ENCODE data around the gene ANKS4B.

The ANKS4B gene

DNA sequence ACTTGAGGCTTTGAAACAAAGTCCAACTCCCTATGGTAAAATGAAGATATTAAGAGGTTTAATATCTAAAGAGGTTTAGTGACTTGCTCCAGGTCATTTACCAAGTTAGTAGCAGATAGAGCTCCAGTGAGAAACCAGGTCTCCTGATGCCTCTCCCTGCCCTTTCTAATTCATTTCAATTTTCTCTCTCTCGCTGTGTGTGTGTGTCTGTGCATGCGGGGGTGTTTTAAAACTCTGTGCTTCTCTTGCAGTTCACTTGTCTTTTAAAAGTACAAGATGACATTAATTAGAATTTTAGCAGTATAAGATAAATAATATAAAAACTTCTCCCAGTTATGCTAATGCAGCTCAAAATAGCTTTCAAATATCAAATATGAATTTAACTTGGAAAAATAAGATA lies 13.9 kb upstream of the ANKS4B start:
- Histone ChIP-seq H3K4me1 (ENCODE audit: control insufficient read depth in 1 of 2, insufficient read depth in 2 of 2, low read length in 2 of 2) (no peaks in the 10 kb centered on the region), H3K27ac (ENCODE audit: low read length) (no peak overlapping the region), H3K36me3 (ENCODE audit: control insufficient read depth in 1 of 2, insufficient read depth in 2 of 2, low read length in 2 of 2) (no peaks in the 10 kb centered on the region), H3K27me3 (ENCODE audit: low read depth, low read length) (no peaks in the 10 kb centered on the region), H3K4me3 (ENCODE audit: low read depth in 1 of 2, low read length in 2 of 2) (no peak overlapping the region), H3K9me3 (ENCODE audit: control insufficient read depth in 1 of 2, low read length in 2 of 2) (no peaks in the 10 kb centered on the region)

DNA sequence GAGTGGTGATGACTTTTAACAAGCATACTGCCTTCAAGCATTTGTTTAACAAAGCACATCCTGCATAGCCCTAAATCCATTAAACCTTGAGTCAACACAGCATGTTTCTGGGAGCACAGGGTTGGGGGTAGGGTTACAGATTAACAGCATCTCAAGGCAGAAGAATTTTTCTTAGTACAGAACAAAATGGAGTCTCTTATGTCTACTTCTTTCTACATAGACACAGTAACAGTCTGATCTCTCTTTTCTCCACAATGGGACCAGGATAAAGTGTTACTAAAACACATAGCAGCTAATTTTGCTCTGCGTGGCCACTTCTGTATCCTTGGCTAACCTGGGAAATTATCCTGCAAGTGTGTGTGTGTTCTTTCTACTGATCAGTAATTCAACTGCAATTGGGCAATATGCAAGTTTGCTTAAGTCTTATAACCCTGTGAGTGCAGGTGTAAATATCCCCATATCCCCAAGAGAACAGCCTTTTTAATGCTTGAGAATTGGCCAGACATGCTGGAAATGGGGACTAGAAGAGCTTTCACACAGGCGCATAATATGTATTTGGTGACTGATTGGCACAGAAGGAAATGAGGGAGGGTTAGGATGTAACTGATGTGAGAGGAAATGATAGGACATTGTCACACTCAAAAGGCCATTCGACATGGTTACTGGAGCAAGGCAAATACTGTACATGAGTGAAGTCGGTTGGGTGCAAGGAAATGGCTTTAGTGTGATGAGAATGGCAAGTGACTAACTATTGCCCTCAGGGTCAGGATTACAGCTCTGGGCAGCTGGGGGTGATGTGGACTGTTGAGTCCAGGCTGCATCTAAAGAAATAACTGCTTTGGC lies 10.8 kb upstream of the ANKS4B start:
- no peaks in the 10 kb centered on the region for H3K36me3 ChIP-seq (ENCODE audit: control insufficient read depth in 1 of 2, insufficient read depth in 2 of 2, low read length in 2 of 2)
- no peaks in the 10 kb centered on the region for H3K4me1 ChIP-seq (ENCODE audit: control insufficient read depth in 1 of 2, insufficient read depth in 2 of 2, low read length in 2 of 2)
- no peaks in the 10 kb centered on the region for H3K27me3 ChIP-seq (ENCODE audit: low read depth, low read length)
- no peak overlapping the region for H3K27ac ChIP-seq (ENCODE audit: low read length)
- H3K4me3 ChIP-seq (ENCODE audit: low read depth in 1 of 2, low read length in 2 of 2): no peak overlapping the region
- no peaks in the 10 kb centered on the region for H3K9me3 ChIP-seq (ENCODE audit: control insufficient read depth in 1 of 2, low read length in 2 of 2)

DNA sequence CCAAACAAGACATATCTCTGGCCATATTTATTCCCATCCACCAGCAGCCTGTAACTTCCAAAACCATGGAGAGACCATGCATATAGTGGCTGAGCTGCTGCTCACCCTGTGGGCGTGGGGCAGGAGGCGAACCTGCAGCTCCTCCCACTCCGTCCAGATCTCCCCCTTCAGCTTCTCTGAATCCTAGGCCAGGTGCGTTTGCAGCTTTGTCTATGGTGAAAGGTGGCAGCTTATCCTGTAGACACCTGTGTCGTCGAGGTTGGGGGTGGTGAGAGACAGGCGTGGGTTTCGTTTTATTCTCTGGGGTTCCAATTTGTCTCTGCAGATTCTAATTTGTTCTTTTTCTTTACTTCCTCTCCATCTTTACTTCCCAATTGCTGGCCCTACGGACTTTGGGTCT lies 9.7 kb upstream of the ANKS4B start:
- no peak overlapping the region for H3K4me3 ChIP-seq (ENCODE audit: low read depth in 1 of 2, low read length in 2 of 2)
- no peaks in the 10 kb centered on the region for H3K27me3 ChIP-seq (ENCODE audit: low read depth, low read length)
- H3K36me3 ChIP-seq (ENCODE audit: control insufficient read depth in 1 of 2, insufficient read depth in 2 of 2, low read length in 2 of 2): no peaks in the 10 kb centered on the region
- H3K27ac ChIP-seq (ENCODE audit: low read length): no peak overlapping the region
- H3K9me3 ChIP-seq (ENCODE audit: control insufficient read depth in 1 of 2, low read length in 2 of 2): no peaks in the 10 kb centered on the region
- H3K4me1 ChIP-seq (ENCODE audit: control insufficient read depth in 1 of 2, insufficient read depth in 2 of 2, low read length in 2 of 2): no peaks in the 10 kb centered on the region

GRCh38 chr16:21224800-21225199 lies 8.7 kb upstream of the ANKS4B start:
- Histone ChIP-seq H3K36me3 (ENCODE audit: control insufficient read depth in 1 of 2, insufficient read depth in 2 of 2, low read length in 2 of 2) (no peaks in the 10 kb centered on the region), H3K4me3 (ENCODE audit: low read depth in 1 of 2, low read length in 2 of 2) (no peak overlapping the region), H3K27ac (ENCODE audit: low read length) (no peak overlapping the region)

DNA sequence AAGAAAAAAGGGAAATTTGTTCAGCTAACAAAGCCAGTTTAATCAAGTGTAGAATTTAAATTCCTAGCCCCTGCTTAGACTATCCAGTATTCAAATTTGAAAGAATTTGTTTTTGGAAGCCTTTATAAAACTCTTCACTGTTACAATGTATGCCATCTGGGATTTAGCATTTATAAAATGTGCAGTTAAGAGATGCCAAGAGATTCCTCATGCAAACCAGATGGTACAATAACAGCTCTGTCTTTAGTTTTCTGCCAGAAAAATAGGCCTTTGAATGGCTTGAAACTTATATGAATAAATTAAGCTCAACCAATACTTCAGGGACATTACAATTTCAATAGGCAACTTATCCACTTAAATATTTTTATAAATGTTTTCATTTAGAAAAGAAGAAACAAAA lies 6.8 kb upstream of the ANKS4B start:
- Histone ChIP-seq H3K4me1 (ENCODE audit: control insufficient read depth in 1 of 2, insufficient read depth in 2 of 2, low read length in 2 of 2) (no peaks in the 10 kb centered on the region), H3K36me3 (ENCODE audit: control insufficient read depth in 1 of 2, insufficient read depth in 2 of 2, low read length in 2 of 2) (no peaks in the 10 kb centered on the region), H3K4me3 (ENCODE audit: low read depth in 1 of 2, low read length in 2 of 2) (no peak overlapping the region), H3K27me3 (ENCODE audit: low read depth, low read length) (no peaks in the 10 kb centered on the region), H3K9me3 (ENCODE audit: control insufficient read depth in 1 of 2, low read length in 2 of 2) (no peaks in the 10 kb centered on the region), H3K27ac (ENCODE audit: low read length) (no peak overlapping the region)

More at GRCh38 chr16:21224800-21225199, 8.7 kb upstream of the ANKS4B start:
- Histone ChIP-seq H3K9me3 (ENCODE audit: control insufficient read depth in 1 of 2, low read length in 2 of 2) (no peaks in the 10 kb centered on the region), H3K27me3 (ENCODE audit: low read depth, low read length) (no peaks in the 10 kb centered on the region), H3K4me1 (ENCODE audit: control insufficient read depth in 1 of 2, insufficient read depth in 2 of 2, low read length in 2 of 2) (no peaks in the 10 kb centered on the region)

- no peaks in the 10 kb centered on the region for H3K9me3 ChIP-seq (ENCODE audit: control insufficient read depth in 1 of 2, low read length in 2 of 2)
- no peaks in the 10 kb centered on the region for H3K36me3 ChIP-seq (ENCODE audit: control insufficient read depth in 1 of 2, insufficient read depth in 2 of 2, low read length in 2 of 2)
- H3K4me1 ChIP-seq (ENCODE audit: control insufficient read depth in 1 of 2, insufficient read depth in 2 of 2, low read length in 2 of 2): no peaks in the 10 kb centered on the region
- no peak overlapping the region for H3K4me3 ChIP-seq (ENCODE audit: low read depth in 1 of 2, low read length in 2 of 2)
- H3K27me3 ChIP-seq (ENCODE audit: low read depth, low read length): no peaks in the 10 kb centered on the region
- H3K27ac ChIP-seq (ENCODE audit: low read length): no peak overlapping the region
These were observed 5.6 kb upstream of the ANKS4B start for GRCh38 chr16:21227866-21228265.

DNA sequence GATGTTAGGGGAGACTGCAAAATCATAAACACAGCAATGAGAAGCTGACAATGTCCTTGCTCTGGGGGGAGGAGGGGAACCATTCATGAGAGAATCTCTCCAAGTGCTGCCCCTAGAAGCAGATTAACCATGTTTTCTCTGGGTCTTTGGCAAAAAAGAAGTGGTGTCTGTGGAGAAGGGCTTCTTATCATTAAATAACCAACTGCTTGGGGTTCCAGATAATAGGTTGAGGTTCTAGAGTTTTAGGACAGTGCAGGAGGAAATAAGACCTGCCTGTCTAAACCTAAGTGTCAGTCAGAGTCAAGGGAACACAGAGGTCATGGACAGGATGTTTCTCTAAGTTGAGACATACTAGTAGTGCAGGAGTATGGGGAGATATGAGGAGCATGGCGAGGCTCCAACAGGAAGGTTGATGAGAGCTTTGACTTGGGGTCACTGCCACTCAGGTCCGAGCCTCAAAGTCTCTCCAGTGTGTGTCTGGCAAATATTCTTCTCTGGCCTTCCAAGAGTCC lies 5.1 kb upstream of the ANKS4B start:
- Histone ChIP-seq H3K4me1 (ENCODE audit: control insufficient read depth in 1 of 2, insufficient read depth in 2 of 2, low read length in 2 of 2) (no peaks in the 10 kb centered on the region), H3K36me3 (ENCODE audit: control insufficient read depth in 1 of 2, insufficient read depth in 2 of 2, low read length in 2 of 2) (no peaks in the 10 kb centered on the region), H3K9me3 (ENCODE audit: control insufficient read depth in 1 of 2, low read length in 2 of 2) (no peaks in the 10 kb centered on the region), H3K4me3 (ENCODE audit: low read depth in 1 of 2, low read length in 2 of 2) (no peak overlapping the region), H3K27me3 (ENCODE audit: low read depth, low read length) (no peaks in the 10 kb centered on the region), H3K27ac (ENCODE audit: low read length) (no peak overlapping the region)

- Histone ChIP-seq H3K27me3 (ENCODE audit: low read depth, low read length) (no peaks in the 10 kb centered on the region), H3K4me1 (ENCODE audit: control insufficient read depth in 1 of 2, insufficient read depth in 2 of 2, low read length in 2 of 2) (no peaks in the 10 kb centered on the region), H3K9me3 (ENCODE audit: control insufficient read depth in 1 of 2, low read length in 2 of 2) (no peaks in the 10 kb centered on the region), H3K27ac (ENCODE audit: low read length) (no peak overlapping the region), H3K4me3 (ENCODE audit: low read depth in 1 of 2, low read length in 2 of 2) (no peak overlapping the region), H3K36me3 (ENCODE audit: control insufficient read depth in 1 of 2, insufficient read depth in 2 of 2, low read length in 2 of 2) (no peaks in the 10 kb centered on the region)
These were observed 416 bp upstream of the ANKS4B start for GRCh38 chr16:21233045-21233520.

- Histone ChIP-seq H3K9me3 (ENCODE audit: control insufficient read depth in 1 of 2, low read length in 2 of 2) (no peaks in the 10 kb centered on the region), H3K36me3 (ENCODE audit: control insufficient read depth in 1 of 2, insufficient read depth in 2 of 2, low read length in 2 of 2) (no peaks in the 10 kb centered on the region), H3K4me1 (ENCODE audit: control insufficient read depth in 1 of 2, insufficient read depth in 2 of 2, low read length in 2 of 2) (no peaks in the 10 kb centered on the region), H3K27ac (ENCODE audit: low read length) (no peak overlapping the region), H3K27me3 (ENCODE audit: low read depth, low read length) (no peaks in the 10 kb centered on the region), H3K4me3 (ENCODE audit: low read depth in 1 of 2, low read length in 2 of 2) (peak overlapping the region in 1 of 2 donors; percentile 47)
These were observed 1.7 kb downstream of the ANKS4B start for GRCh38 chr16:21235199-21235585.

DNA sequence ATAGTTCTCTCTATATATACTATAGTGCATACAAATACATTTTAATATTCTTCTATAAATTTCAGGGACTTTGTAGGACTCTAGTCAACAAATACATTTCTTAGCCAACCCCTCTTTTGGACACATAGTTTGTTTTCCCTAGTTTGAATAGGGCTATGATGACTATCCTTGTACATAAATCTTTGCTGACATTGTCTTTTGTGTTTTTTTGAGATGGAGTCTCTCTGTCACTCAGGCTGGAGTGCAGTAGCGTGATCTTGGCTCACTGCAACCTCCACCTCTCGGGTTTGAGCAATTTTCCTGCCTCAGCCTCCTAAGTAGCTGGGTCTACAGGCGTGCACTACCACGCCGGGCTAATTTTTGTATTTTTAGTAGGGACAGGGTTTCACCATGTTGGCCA lies 3.3 kb downstream of the ANKS4B start:
- H3K4me3 ChIP-seq (ENCODE audit: low read depth in 1 of 2, low read length in 2 of 2): no peak overlapping the region
- H3K27me3 ChIP-seq (ENCODE audit: low read depth, low read length): no peaks in the 10 kb centered on the region
- H3K36me3 ChIP-seq (ENCODE audit: control insufficient read depth in 1 of 2, insufficient read depth in 2 of 2, low read length in 2 of 2): no peaks in the 10 kb centered on the region
- H3K9me3 ChIP-seq (ENCODE audit: control insufficient read depth in 1 of 2, low read length in 2 of 2): no peaks in the 10 kb centered on the region
- H3K27ac ChIP-seq (ENCODE audit: low read length): no peak overlapping the region
- no peaks in the 10 kb centered on the region for H3K4me1 ChIP-seq (ENCODE audit: control insufficient read depth in 1 of 2, insufficient read depth in 2 of 2, low read length in 2 of 2)

GRCh38 chr16:21239646-21240045 lies 6.1 kb downstream of the ANKS4B start:
- Histone ChIP-seq H3K36me3 (ENCODE audit: control insufficient read depth in 1 of 2, insufficient read depth in 2 of 2, low read length in 2 of 2) (no peaks in the 10 kb centered on the region), H3K4me1 (ENCODE audit: control insufficient read depth in 1 of 2, insufficient read depth in 2 of 2, low read length in 2 of 2) (no peaks in the 10 kb centered on the region), H3K9me3 (ENCODE audit: control insufficient read depth in 1 of 2, low read length in 2 of 2) (no peaks in the 10 kb centered on the region), H3K27me3 (ENCODE audit: low read depth, low read length) (no peaks in the 10 kb centered on the region), H3K27ac (ENCODE audit: low read length) (no peak overlapping the region), H3K4me3 (ENCODE audit: low read depth in 1 of 2, low read length in 2 of 2) (no peak overlapping the region)

- H3K27me3 ChIP-seq (ENCODE audit: low read depth, low read length): no peaks in the 10 kb centered on the region
- H3K36me3 ChIP-seq (ENCODE audit: control insufficient read depth in 1 of 2, insufficient read depth in 2 of 2, low read length in 2 of 2): no peaks in the 10 kb centered on the region
- H3K9me3 ChIP-seq (ENCODE audit: control insufficient read depth in 1 of 2, low read length in 2 of 2): no peaks in the 10 kb centered on the region
- no peak overlapping the region for H3K4me3 ChIP-seq (ENCODE audit: low read depth in 1 of 2, low read length in 2 of 2)
- no peaks in the 10 kb centered on the region for H3K4me1 ChIP-seq (ENCODE audit: control insufficient read depth in 1 of 2, insufficient read depth in 2 of 2, low read length in 2 of 2)
- no peak overlapping the region for H3K27ac ChIP-seq (ENCODE audit: low read length)
These were observed 9.3 kb downstream of the ANKS4B start for GRCh38 chr16:21242756-21243155.

All from muscle layer of duodenum (tissue), 2 donors.